GM12874 (cell line): Measurements from ENCODE around the gene RTN4.

Source experiments
- TF ChIP-seq, protein P1 (sequence below): IDR thresholded peaks from 2 replicates; pipeline ENCODE4 v1.5.1; 2011; ENCODE audit warnings: low read depth, mild to moderate bottlenecking, control low read depth, low read length, moderate library complexity; ENCODE audit not compliant: insufficient read depth

RTN4 gene

GRCh38 chr2:54942373-54942772 is 107.9 kb downstream of the RTN4 start:
- TF ChIP-seq, protein P1, sequence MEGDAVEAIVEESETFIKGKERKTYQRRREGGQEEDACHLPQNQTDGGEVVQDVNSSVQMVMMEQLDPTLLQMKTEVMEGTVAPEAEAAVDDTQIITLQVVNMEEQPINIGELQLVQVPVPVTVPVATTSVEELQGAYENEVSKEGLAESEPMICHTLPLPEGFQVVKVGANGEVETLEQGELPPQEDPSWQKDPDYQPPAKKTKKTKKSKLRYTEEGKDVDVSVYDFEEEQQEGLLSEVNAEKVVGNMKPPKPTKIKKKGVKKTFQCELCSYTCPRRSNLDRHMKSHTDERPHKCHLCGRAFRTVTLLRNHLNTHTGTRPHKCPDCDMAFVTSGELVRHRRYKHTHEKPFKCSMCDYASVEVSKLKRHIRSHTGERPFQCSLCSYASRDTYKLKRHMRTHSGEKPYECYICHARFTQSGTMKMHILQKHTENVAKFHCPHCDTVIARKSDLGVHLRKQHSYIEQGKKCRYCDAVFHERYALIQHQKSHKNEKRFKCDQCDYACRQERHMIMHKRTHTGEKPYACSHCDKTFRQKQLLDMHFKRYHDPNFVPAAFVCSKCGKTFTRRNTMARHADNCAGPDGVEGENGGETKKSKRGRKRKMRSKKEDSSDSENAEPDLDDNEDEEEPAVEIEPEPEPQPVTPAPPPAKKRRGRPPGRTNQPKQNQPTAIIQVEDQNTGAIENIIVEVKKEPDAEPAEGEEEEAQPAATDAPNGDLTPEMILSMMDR: no peak

- TF ChIP-seq, protein P1: no peak
Measured at GRCh38 chr2:54941248-54941984, 108.8 kb downstream of the RTN4 start.

DNA sequence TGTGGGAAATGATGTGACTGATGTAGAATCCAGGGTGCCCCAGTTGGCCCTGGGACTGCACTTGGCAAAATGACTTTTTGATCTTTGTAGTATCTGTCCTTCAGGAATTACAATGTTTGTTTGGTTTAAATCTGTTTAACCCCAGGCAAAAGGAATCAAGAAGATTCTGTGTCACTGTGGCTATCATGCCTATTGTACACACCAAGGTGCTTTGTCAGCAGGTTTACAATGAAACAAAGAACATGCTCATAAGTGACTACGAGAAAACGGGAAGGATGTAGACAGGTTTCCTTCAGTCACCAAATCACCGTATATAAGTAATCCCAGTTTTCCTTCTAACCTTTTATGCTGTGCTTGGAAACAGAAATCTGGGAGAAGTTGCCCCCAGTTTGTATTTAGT is 109.5 kb downstream of the RTN4 start:
- TF ChIP-seq, protein P1: no peak

GRCh38 chr2:54939446-54940118 is 110.7 kb downstream of the RTN4 start:
- TF ChIP-seq, protein P1: no peak

- TF ChIP-seq, protein P1: no peak
Measured at GRCh38 chr2:54936766-54937165, 113.5 kb downstream of the RTN4 start.

DNA sequence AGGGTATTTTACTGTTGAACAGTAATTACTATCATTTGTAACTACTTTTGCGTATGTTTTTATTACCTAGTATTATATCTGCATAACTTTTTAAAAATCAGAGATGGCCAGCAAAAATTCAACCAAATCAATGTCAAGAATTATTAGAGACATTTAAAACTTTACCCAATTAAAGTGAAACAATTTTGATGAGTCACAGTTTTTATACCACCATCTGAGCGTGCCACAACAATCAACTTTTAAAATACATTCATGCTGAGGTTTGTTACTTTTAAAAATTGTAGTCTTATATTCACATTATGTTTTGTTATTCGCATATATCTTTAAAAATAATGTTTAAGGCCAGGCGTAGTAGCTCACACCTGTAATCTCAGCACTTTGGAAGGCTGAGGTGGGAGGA is 114.9 kb downstream of the RTN4 start:
- TF ChIP-seq, protein P1: no peak

DNA sequence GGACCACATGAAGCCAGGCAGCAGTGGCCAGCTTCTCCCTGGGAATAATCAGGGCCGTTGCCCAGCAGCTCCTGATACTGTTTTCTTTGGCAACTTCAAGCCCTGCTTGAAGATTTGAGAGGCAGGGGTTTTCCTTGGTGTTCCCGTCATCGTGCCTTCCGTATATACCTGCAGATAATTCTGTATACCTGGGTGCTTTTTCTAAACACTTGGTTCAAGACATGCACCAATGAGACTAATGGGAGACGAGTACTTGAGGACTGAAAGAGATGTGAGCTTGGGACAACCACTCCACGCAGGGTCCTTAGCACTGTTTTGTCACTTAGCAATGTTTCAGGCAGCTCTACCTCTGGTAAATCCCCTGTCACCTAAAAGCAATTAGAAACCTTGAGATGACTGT is 118.8 kb downstream of the RTN4 start:
- TF ChIP-seq, protein P1: no peak
